ENCODE measurements around the gene SLC17A5.

GRCh38 chr6:73610444-73611275 lies 43.1 kb downstream of the SLC17A5 start:
- TF ChIP-seq CTCF (IDR thresholded peaks at IDR 0.05) (peak; percentile 63 to 82 (median 69)), POLR2A (IDR thresholded peaks at IDR 0.05) (no peak)
